Measurements from ENCODE around the gene MAP4K4.
"Not testable (repeated sequence)": the region's sequence is repeated elsewhere in the genome, so short reads cannot be mapped to it uniquely, and the experiment has no call there.

Gene MAP4K4

DNA sequence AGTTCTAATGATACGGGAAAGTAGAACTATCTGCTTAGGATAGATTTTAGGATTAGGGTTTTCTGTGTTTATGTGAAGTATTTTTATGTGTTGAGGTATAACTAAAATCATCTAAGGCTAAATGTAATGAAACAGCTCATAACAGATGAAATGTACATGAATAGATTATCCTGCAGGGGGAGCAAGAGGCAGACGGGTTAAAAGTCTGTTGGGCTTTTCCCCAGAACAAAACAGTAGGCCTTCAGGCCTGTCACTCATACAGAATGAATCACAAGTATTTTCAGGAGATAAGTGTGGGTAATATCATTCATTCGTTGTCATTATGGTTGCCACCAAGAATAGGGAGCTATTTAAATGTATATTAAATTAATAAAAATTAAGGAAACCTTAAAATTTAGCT lies 186.4 kb downstream of the MAP4K4 start:
- no peak for DNase-seq

GRCh38 chr2:101884423-101884822 lies 186.9 kb downstream of the MAP4K4 start:
- no peak for DNase-seq

GRCh38 chr2:101887328-101887727 lies 189.8 kb downstream of the MAP4K4 start:
- DNase-seq: no peak

- no peak for DNase-seq
Observed at GRCh38 chr2:101889460-101890098, 192.1 kb downstream of the MAP4K4 start.

GRCh38 chr2:101892377-101892776 lies 194.9 kb downstream of the MAP4K4 start:
- no peak for DNase-seq

GRCh38 chr2:101893681-101894381 lies 196.3 kb downstream of the MAP4K4 start:
- no peak for DNase-seq

GRCh38 chr2:101895039-101895438 lies 197.5 kb downstream of the MAP4K4 start:
- DNase-seq: no peak

GRCh38 chr2:101895819-101896322 lies 198.4 kb downstream of the MAP4K4 start:
- DNase-seq: no peak

DNA sequence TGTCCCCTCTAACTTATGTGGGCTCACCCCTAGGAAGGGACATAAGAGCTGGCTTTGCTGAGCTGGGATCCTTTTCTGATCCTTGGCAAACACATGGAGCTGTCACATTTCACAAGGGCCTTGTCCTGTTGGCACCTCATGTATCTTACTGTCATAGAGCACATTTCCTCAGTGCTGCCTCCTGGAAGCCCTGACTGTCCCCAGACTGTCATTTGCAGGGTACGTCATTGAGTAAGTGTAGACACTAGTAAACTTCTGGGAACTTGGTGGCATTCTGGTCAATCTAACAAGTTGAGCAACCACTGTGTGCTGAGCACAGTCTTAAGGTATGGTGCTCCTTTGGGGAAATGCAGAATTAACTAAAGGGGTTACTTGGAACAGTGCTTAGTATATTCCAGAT lies 199.8 kb downstream of the MAP4K4 start:
- DNase-seq: no peak

- DNase-seq: no peak
Observed at GRCh38 chr2:101899265-101899664, 201.8 kb downstream of the MAP4K4 start.

- DNase-seq: no peak
Observed at GRCh38 chr2:101899871-101900270, 202.4 kb downstream of the MAP4K4 start.

GRCh38 chr2:101900375-101900774 lies 202.9 kb downstream of the MAP4K4 start:
- DNase-seq: no peak

DNA sequence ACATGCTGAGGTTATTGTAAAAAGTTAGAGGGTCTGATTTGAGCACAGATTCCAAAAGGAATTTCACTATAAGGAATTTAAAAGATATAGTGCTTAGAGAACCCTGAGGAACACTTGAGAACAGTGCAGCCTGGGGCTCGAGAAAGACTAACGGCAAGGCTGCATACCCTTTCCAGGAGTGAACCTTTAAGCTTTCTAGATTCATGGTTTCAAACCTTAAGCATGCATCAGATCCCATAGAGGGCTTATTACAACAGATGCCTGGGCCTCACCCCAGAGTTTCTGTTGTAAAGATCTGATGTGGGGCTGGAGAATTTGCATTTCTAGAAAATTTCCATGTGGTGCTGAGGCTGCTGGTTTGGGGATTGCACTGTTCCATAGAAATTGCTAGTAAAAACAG lies 203.7 kb downstream of the MAP4K4 start:
- no peak for DNase-seq

DNA sequence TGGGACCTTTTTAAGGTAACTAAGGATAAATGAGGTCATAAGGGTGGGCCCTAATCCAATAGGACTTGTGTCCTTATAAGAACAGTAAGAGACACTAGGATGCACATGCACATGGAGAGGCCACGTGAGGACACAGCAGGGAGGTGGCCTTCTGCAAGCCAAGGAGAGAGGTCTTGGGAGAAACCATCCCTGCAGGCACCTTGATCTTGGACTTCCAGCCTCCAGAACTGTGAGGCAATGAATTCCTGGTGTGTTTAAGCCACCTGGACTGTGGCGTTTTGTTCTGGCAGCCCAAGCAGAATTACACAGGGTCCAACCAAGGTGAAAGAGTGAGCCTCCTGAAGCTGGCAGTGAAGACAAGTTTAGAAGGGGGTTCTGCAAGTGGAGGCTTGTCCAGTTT lies 204.7 kb downstream of the MAP4K4 start:
- DNase-seq: no peak

DNA sequence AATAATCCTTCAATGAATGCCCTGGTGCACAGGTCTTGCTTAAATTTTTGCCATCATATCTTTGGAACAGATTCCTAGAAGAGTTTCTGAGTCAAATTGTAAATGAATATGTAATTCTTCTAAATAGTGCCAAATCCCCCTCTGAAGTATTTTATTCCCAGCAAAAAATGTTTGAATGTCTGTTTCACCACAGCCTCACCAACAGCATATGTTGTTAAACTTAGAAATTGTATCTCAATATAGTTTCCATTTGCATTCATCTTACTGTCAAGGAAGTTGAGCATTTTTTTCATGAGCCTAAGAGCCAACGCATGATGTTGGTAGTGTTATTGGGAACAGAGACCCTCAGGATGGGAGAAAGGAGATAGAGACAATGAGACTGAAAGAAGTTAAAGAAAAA lies 207.4 kb downstream of the MAP4K4 start:
- DNase-seq: no peak

DNA sequence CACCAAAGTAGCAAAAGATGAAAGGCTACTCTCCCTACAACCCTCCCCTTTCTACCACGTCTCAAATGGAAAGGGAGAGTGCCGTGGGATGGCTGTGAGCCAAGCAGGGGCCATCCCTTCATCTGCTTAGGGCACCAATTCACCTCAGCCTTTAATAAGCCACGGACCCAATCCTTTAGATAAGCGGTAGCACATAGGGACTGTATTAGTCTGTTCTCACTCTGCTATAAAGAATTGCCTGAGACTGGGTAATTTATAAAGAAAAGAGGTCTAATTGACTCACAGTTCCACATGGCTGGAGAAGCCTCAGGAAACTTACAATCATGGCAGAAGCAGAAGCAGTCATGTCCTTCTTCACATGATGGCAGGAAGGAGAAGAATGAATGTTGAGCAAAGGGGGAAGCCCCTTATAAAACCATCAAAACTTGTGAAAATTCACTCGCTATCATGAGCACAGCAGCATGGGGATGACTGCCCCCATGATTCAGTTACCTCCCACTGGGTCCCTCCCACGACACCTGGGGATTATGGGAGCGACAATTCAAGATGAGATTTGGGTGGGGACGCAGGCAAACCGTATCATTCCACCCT lies 208.3 kb downstream of the MAP4K4 start:
- no peak for DNase-seq

DNA sequence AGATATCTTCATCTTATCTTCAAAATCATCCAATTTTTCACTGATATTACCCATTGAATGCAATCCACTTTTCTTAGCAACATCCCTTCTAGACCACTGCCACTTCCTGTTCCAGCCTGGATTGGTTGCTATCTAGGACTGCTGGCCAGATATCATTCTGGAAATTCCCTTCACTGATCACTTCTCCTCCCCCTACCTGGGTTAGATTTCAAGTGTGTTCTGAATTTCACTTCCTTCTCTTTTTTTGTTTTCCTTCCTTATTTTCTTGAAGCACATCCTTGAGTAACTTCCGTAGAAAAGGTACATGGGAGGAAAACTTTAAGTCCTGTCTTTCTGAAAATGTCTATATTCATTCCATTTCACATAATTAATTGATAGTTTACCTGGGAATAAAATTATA lies 212.3 kb downstream of the MAP4K4 start:
- no peak for DNase-seq

DNA sequence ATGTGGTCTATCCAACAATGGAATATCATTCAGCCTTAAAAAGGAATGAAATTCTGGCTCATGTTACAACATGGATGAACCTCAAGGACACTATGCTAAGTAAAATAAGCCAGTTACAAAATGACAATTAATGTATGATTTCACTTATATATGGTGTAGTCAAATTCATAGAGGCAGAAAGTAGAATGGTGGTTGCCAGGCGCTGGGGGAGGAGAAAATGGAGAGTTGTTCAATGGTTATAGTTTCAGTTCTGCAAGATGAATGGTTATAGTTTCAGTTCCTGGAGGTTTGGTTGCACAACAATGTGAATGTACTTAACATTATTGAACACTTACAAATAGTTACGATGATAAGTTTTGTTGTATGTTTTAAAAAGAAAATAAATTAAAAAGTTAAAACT lies 215.0 kb downstream of the MAP4K4 start:
- DNase-seq: no peak

- DNase-seq: no peak
Observed at GRCh38 chr2:101921319-101921952, 223.9 kb downstream of the MAP4K4 start.

DNA sequence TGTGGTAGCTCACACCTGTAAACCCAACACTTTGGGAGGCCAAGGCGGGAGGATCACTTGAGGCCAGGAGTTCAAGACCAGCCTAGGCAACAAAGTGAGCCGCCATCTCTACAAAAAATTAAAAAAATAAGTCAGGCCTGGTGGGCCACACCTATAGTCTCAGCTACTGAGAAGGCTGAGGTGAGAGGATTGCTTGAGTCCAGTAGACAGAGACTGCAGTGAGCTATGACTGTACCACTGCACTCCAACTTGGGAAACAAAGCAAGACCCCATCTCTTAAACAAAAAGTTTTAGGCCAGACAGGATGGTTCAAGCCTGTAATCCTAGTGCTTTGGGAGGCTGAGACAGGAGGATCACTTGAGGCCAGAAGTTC lies 224.4 kb downstream of the MAP4K4 start:
- DNase-seq: no peak

GRCh38 chr2:101924311-101924710 lies 226.8 kb downstream of the MAP4K4 start:
- DNase-seq: not testable (repeated sequence)

DNA sequence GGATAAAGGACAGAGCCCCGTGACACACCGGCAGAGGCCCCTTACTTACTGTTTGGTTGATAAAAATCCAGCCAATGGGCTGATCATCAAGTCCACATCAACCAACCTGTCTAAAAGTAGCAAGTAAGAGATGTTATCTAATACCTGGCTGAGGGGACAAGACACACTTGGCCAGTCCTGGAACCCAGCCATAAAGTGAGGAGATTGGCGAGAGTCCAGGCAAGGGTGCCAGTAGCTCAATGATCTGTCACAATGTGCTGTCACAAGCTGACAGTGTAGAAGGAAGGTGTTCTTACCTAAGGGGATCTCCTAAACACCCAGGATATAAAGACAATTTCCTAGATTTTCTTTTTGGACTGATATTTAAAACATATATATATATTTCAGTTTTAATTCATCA lies 232.5 kb downstream of the MAP4K4 start:
- DNase-seq: no peak

DNA sequence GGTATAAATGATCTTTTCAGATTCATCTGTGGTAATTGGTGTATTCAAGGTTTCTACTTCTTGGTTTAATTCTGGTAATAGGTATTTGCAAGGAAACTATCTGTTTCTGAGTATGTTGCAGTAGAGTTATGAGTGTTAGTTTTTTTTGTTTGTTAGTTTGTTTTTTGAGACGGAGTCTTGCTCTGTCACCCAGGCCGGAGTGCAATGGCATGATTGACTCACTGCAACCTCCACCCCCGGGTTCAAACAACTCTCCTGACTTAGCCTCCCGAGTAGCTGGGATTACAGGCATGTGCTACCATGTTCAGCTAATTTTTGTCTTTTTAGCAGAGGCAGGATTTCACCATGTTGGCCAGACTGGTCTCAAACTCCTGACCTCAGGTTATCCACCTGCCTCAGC lies 233.3 kb downstream of the MAP4K4 start:
- no peak for DNase-seq

DNA sequence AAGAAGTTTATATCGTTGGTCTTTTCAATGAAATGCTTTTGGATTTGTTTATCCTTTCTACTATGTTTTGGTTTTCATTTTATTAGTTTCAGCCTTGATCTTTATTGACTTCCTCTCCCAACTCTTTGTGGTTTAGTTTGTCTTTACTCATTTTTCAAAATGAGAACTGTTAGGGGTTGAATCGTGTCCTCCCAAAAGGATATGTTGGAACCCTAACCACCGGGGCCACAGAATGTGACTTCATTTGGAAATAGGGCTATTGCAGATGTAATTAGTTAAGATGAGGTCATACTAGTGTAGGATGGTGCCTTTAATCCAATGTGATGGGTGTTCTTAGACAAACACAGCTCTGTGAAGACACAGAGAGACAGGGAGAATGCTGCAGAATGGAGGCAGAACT lies 233.9 kb downstream of the MAP4K4 start:
- DNase-seq: no peak

All from cortex of kidney (tissue), 1 donor.